Measurements from ENCODE around the gene PATL1.
A peak's percentile ranks its signal among the peaks of the same experiment; 100 is the strongest.

Gene PATL1

DNA sequence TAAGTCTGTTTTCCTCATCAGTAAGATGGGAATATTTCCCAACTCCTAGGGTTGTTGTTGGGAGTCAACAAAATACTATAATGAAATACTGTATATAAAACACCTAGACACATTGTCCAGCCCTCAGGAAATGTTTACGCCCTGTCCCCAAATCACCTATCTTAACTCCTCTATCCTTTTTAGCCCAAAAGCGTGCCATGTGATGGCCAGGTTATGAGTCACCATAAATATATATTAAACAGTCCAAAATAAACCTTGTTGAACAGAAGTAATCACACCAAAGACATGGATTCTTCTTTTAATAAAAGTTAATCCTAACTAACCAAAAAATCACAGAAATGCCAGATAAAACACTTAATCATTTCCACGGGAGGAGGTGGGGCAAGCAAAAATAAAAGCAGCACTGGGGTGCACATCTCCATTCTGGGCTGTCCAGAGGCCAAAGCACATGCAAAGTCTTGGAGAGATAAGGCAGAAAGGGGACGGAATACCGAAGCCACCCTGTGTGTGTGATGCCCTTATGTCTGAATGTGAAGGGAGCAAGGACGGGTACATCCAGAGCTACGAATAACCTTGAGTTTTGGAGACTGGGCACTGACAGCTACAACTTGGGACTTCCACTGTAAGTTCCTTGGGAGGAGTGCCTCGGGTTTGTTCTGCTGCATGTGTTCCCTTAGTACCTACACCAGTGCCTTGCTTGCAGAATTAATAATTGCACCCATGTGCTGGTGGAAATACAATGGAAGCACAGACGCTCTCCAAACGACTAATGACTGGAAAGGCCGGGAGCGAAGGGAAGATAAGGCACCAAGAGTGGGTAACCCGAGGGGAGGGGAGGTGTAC is 54.3 kb downstream of the PATL1 start:
- no peak for DNase-seq

DNA sequence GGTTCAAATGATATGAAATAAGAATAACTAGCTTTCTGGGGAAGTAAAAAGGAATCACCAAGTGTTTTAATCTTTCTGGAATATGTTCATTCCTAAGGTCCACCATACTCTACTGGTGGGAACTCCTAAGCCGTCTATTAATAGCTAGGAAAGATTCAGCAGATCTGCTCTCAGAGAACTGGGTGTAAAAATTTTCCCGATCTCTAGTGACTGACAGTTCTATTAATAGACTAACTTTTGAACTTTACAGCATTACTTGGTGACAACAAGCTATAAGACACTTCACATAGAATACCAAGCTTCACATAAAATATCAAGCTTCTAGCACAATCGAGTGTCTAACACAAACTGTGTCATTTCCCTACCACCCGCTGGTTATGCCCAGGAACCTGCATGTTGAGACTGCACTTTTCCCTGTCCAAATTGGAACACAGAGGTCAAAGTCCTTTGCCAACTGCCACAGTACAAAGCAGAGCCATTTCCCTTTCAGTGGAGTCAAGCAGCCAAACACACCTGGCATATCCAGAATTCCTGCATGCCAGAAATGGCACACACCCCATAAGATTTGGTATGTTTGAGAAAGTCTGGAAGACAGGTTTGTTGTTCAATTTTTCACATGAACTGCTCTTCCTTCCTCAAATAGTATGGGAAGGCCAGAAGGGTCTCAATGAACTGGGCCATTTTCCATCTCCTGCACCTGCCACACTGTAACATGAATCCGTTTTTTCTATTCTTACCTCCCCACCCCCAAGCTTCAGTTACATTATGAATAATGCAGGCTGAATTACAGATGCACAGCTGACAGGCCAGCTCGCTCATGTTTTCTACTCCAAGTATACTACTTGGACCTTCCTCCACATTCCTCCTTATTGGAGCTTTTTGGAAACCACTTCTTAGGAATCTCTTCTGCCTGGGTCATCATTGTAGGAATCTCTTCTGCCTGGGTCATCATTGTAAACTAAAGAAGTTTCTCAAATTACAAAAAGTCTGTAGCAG is 57.0 kb downstream of the PATL1 start:
- DNase-seq = no peak

DNA sequence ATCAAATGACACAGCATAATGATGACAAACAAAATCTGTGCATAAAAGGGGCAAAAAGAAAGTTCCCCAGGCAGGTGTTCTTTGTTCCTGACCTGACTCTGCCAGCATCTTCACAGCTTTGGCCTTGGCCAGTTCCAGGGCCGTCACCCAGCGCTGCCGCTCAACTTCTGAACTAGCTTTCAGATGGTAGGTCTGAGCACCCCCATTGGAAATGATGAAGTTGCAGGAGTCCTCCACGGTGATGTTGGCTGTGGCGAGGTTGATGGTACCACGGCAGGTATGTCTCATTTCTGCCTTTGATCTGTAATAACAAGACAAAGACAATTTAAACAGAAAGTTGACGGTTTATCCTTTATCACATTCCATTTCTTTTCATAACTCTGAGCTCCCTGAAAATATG is 58.5 kb downstream of the PATL1 start:
- DNase-seq = peak; percentile 49

DNA sequence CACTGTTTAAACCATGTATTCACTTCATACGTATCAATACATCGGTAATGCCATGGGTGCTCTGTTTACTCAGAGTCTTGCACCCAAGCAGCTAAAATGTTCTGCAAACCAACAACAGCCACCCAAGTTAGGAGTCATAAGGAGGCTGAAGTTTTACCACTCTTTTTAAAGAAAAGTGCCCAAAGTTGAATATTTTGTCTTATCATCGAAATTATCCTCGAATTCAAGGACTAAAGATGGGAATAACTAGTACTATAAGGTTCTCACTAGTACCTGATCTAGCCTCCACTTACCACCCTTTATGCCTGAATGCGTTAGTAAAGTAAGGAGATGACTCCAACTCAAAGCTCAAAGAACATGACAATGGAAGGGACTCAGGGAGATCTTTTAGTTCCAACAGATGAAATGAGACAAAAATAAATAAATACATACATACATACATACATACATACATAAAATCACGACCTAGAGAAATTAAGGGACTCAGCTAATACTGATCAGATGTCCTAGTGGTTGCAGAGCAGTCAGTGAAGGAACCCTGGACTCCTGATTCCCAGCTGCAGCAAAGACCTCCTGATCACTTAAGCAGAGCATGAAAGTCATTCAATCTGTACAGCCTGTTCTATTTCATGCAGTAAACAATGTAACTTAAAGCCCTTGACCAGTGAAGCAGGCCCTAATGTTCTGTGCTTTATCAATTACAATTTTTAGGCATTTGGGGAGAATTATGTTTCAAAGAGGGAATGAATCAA is 61.0 kb downstream of the PATL1 start:
- no peak for DNase-seq

DNA sequence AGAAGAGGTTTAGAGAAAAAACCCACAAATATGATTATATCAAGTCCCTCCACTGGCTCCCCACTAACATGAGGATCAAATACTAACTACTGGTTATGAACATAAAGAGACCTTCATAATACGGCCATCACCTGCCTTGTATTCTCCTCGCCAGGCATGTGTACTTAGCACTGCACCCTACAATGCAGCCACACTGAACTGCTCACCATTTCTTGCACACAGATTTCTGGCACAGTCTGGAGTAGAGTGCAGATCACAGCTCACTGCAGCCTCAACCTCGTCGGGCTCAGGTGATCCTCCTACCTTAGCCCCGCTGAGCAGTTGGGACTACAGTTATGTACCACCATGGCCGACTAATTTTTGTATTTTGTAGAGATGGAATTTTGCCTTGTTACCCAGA is 66.4 kb downstream of the PATL1 start:
- DNase-seq = no peak

DNA sequence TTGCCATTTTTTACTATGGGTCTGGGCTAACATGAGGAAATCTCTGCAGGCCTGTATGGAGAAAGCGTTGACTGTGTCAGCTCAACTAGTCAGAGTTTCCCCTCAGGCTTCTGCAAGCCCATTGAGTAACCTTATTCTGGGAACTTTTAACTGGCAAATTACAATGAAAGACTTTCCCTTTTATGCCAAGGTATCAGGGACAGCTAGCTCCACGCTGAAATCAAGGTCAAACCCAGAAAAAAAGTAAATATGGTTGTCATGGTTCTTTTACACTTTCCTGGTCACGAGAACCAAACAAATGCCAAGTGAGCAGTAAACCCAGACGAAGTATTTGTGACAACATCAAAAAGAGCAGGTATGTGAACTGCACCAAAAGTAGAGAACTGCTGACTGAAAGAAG is 67.0 kb downstream of the PATL1 start:
- DNase-seq = no peak

DNA sequence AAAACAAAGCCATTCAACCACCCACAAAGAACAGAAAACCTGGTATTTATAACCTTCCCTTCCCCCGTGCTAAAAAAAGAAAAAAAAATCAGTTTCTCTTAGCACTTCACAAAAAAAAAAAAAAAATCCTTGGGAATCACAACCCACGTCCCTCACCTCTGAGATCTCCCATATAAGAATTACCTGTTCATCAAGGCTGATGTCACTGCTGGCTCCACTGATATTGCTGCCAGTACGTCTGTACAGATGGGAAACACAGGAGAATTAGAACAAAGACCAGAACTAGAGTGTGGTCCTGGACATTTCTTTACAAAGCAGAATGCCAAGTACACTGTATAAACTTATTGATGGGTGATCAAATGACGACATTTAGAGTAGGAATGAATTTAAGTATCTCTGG is 68.2 kb downstream of the PATL1 start:
- DNase-seq = no peak

DNA sequence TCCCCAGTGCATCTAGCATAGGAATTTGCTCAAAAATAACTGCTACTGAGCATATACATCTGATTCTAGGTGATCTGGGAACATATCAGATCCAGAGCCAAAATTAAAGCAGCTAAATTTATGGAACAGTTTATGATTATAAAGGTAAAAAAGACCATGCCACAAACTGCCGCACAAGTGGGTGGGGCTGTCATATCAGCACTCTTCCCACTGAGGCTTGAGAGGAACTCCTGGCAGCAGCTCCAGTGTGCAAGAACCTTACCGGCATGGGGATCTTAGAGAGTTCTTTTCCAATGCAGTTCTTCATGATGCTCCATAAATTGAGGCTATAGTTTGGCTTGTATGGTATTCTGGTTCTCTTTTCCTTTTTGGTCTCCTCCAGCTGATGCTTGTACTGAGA is 68.6 kb downstream of the PATL1 start:
- no peak for DNase-seq

DNA sequence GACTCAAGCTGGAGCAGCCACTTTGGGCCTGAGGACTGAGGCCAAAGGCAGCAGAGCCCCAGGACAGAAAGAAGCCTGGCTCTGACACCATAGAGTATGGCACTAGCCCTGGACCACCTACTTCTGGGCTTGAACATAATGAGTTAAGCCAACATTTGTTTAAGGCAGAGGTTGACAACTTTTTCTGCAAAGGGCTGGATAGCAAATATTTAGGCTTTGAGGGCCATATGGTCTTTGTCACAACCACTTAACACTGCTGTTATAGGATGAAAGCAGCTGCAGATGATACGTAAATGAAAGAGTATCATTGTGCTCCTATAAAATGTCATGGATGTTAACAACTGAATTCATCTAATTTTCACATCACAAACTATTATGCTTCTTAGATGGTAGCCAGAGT is 69.9 kb downstream of the PATL1 start:
- no peak for DNase-seq
